Activated CD8-positive, alpha-beta T cell treated with anti-CD3 and anti-CD28 coated beads, Interleukin-2, amount 10 ng/mL, durations not matched to agents 7 days and 5 days (primary cell): ENCODE measurements around the gene KCND3. TPM values are rescaled to one million over a fixed set of nuclear protein-coding genes. Genes with fewer than 3 reads are reported as not detected.

Source experiments
- ATAC-seq: fragments of 150-1000 bp; cut with Tn5 transposase; one replicate; pipeline ENCODE4 v1.10.0; 2021; ENCODE audit warnings: moderate library complexity
- CTCF ChIA-PET: fragments of 350-600 bp; sonication (Branson Sonifier 250); formaldehyde crosslinking; loops from one replicate; lab custom pipeline; 2021; ENCODE audit warnings: antibody characterized with exemption; lab: Charles Lee
- POLR2A ChIA-PET: fragments of 350-600 bp; sonication (Branson Sonifier 250); formaldehyde crosslinking; loops from one replicate; lab custom pipeline; 2021; ENCODE audit warnings: antibody characterized with exemption; lab: Charles Lee
- DNase-seq: peaks from one replicate; pipeline ENCODE4 v3.0.0-alpha.2; 2020
- H3K27ac Mint-ChIP-seq: one replicate; pipeline ENCODE4 v1.8.0; 2021; ENCODE audit warnings: mild to moderate bottlenecking, mixed read lengths
- H3K27me3 Mint-ChIP-seq: one replicate; pipeline ENCODE4 v1.8.0; 2021; ENCODE audit warnings: low read depth, mixed read lengths
- H3K36me3 Mint-ChIP-seq: one replicate; pipeline ENCODE4 v1.8.0; 2021; ENCODE audit warnings: low read depth, mixed read lengths
- H3K4me1 Mint-ChIP-seq: one replicate; pipeline ENCODE4 v1.8.0; 2021; ENCODE audit warnings: low read depth, mixed read lengths
- H3K4me3 Mint-ChIP-seq: one replicate; pipeline ENCODE4 v1.8.0; 2021; ENCODE audit warnings: mild to moderate bottlenecking, mixed read lengths
- H3K9me3 Mint-ChIP-seq: one replicate; pipeline ENCODE4 v1.8.0; 2022; ENCODE audit warnings: mixed read lengths; ENCODE audit not compliant: insufficient read depth
- total RNA-seq, 2 experiments: library from RNA; stranded (reverse); gene quantifications; one replicate each; pipeline ENCODE4 v1.2.3, GENCODE V29; 2021

KCND3 gene
- total RNA-seq, 2 experiments from 2014 or later = not detected

DNA sequence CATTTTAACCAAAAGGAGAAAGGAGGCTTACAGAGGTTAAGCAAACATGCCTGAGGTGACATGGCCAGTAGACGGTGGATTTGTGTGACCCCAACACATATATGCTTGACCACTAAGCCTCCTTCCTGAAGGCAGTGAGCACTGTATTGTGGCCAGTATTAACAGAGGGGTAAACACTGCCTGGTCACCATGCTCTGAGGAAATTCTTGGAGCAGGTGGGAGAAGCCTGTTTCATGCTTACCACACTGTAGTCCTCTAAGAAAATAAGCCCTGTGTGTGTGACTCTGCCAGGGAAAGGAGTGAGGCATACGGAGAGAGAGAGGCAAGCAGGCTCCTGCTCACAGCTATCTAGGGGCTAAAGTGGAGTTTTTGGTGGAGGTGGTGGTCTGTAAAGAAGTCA, 102.7 kb downstream of the KCND3 start:
- Mint-ChIP-seq H3K4me3 (no peak overlapping the region), H3K4me1 (peaks cover 2% of the 10 kb centered on the region), H3K36me3 (no peaks in the 10 kb centered on the region), H3K27me3 (peaks cover 7% of the 10 kb centered on the region), H3K9me3 (no peaks in the 10 kb centered on the region), H3K27ac (no peak overlapping the region)
- ATAC-seq (no peak), DNase-seq (no peak)
- ChIA-PET CTCF (no interaction called here), POLR2A (no interaction called here)

DNA sequence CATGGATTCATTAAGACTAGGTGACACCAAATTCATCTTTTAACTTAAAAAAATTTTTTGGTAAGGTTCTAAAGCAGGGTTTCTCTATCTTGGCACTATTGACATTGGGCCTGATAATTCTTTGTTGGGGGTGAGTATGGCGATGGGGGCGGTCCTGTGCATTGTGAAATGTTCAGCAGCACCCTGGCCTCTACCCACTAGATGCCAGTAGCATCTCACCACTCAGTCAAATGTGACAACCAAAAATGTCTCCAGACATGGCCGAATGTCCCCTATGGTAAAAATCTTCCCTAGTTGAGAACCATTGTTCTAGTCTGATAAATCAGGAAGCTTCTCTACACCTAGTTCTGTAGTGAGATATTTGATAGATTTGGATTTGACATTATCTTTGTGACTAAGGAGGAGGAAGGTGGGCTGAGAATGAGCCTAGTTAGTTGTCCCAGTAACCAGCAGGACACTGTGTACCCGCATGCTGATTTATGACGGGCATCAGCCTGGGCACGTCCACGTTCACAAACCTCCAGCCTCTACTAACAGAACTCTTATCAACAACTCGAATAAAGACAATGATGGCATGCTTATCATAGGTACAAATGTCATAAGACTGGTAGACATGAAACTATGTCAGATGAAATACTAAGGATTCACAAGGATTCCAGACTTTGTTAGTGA, 104.6 kb downstream of the KCND3 start:
- Mint-ChIP-seq H3K4me1 (peaks cover 2% of the 10 kb centered on the region), H3K27ac (no peak overlapping the region), H3K9me3 (no peaks in the 10 kb centered on the region), H3K4me3 (no peak overlapping the region), H3K27me3 (peaks cover 10% of the 10 kb centered on the region), H3K36me3 (no peaks in the 10 kb centered on the region)
- CTCF ChIA-PET = no interaction called here
- POLR2A ChIA-PET = no interaction called here
- ATAC-seq (no peak), DNase-seq (no peak)

DNA sequence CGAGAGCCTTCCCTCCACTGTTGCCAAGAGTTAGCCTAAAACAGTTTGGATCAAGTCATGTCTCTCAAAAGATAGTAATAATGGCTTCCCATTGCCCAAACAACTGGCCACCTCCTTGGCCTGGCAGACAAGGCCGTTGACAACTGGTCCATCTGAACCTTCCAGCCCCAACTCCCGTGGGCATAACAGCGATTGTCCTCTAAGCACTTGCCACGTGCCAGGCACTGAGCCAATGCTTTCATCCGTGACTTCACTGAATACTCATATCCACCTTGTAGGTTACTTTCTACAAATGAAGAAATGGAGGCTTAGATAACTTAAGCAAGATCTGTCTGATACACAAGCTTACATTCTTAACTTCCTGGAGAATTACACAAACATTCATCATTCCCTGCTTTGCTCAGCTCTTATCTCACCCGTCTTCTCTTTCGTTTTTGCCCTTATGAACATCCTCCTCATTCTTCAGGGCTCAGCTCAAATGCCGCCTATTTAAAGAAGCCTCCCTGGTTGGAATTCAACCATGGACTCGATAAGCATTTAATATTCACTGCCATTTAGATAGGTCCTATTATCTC, 106.4 kb downstream of the KCND3 start:
- ChIA-PET POLR2A (no interaction called here), CTCF (no interaction called here)
- Mint-ChIP-seq H3K4me3 (no peak overlapping the region), H3K4me1 (no peaks in the 10 kb centered on the region), H3K9me3 (no peaks in the 10 kb centered on the region), H3K36me3 (no peaks in the 10 kb centered on the region), H3K27me3 (peaks cover 9% of the 10 kb centered on the region), H3K27ac (no peak overlapping the region)
- no peak for DNase-seq
- ATAC-seq = no peak

- Mint-ChIP-seq H3K27ac (no peak overlapping the region), H3K27me3 (peaks cover 8% of the 10 kb centered on the region), H3K4me1 (no peaks in the 10 kb centered on the region), H3K9me3 (no peaks in the 10 kb centered on the region), H3K36me3 (no peaks in the 10 kb centered on the region), H3K4me3 (no peak overlapping the region)
- ChIA-PET CTCF (no interaction called here), POLR2A (no interaction called here)
- ATAC-seq (no peak), DNase-seq (no peak)
Measured at GRCh38 chr1:111882559-111882958, 106.9 kb downstream of the KCND3 start.

- H3K9me3 Mint-ChIP-seq = no peaks in the 10 kb centered on the region
- no peak overlapping the region for H3K27ac Mint-ChIP-seq
- DNase-seq (no peak), ATAC-seq (no peak)
- peaks cover 8% of the 10 kb centered on the region for H3K27me3 Mint-ChIP-seq
- ChIA-PET POLR2A (no interaction called here), CTCF (no interaction called here)
- no peaks in the 10 kb centered on the region for H3K36me3 Mint-ChIP-seq
- H3K4me3 Mint-ChIP-seq = no peak overlapping the region
- no peaks in the 10 kb centered on the region for H3K4me1 Mint-ChIP-seq
Measured at GRCh38 chr1:111880881-111881837, 108.3 kb downstream of the KCND3 start.

- CTCF ChIA-PET = no interaction called here
- H3K4me1 Mint-ChIP-seq = no peaks in the 10 kb centered on the region
- H3K27me3 Mint-ChIP-seq = peaks cover 5% of the 10 kb centered on the region
- H3K4me3 Mint-ChIP-seq = no peak overlapping the region
- POLR2A ChIA-PET = no interaction called here
- DNase-seq (no peak), ATAC-seq (no peak)
- H3K9me3 Mint-ChIP-seq = no peaks in the 10 kb centered on the region
- no peak overlapping the region for H3K27ac Mint-ChIP-seq
- H3K36me3 Mint-ChIP-seq = no peaks in the 10 kb centered on the region
Measured at GRCh38 chr1:111879081-111879480, 110.4 kb downstream of the KCND3 start.

- Mint-ChIP-seq H3K27ac (no peak overlapping the region), H3K36me3 (no peaks in the 10 kb centered on the region), H3K27me3 (peaks cover 7% of the 10 kb centered on the region), H3K4me1 (no peaks in the 10 kb centered on the region), H3K4me3 (no peak overlapping the region), H3K9me3 (no peaks in the 10 kb centered on the region)
- POLR2A ChIA-PET = no interaction called here
- ATAC-seq = no peak
- CTCF ChIA-PET = no interaction called here
- no peak for DNase-seq
Measured at GRCh38 chr1:111878649-111879048, 110.8 kb downstream of the KCND3 start.

DNA sequence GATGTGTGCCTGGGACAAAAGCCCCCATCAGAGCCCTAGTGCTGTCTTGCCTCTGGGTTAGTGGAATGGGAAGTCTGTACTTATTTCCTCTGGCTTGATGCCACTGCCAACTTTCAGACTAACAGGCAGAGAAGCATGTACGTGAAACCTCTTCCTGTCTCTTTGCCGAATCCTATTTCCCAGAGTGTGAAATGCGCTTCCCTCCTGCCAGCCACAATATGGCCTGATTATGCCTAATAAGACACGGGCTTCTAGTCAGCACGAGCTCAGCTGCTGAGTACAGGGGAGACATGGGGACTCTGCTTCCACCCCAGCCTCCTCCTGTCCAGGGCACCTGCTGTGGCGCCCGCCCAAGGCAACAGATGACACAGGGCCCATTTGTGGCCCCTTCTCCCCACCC, 111.4 kb downstream of the KCND3 start:
- CTCF ChIA-PET = no interaction called here
- Mint-ChIP-seq H3K27ac (no peak overlapping the region), H3K9me3 (no peaks in the 10 kb centered on the region), H3K4me1 (no peaks in the 10 kb centered on the region), H3K4me3 (no peak overlapping the region), H3K27me3 (peaks cover 8% of the 10 kb centered on the region), H3K36me3 (no peaks in the 10 kb centered on the region)
- DNase-seq = no peak
- POLR2A ChIA-PET = no interaction called here
- no peak for ATAC-seq

DNA sequence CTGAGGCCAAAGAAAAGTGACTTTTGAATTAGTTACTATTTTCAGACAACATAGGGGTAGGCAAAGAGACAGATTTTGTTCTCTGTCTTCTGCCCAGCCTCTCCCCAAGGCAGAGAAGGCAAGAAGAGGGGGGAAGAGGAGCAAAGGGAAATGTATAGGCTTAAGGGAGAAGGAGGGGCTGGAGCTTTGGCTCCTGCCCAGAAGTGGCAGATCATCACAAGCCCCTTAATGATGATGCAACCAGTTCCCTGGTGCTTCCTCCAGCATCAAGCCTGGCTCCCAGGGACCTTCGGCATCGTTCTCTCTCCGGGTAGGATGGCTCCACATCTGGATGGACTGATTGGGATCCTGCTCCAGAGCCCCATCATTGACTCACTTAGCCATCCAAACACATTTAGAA, 112.8 kb downstream of the KCND3 start:
- no peak for DNase-seq
- H3K27me3 Mint-ChIP-seq = peaks cover 8% of the 10 kb centered on the region
- H3K4me1 Mint-ChIP-seq = no peaks in the 10 kb centered on the region
- no peaks in the 10 kb centered on the region for H3K36me3 Mint-ChIP-seq
- POLR2A ChIA-PET = no interaction called here
- no peak for ATAC-seq
- no peak overlapping the region for H3K4me3 Mint-ChIP-seq
- CTCF ChIA-PET = no interaction called here
- H3K27ac Mint-ChIP-seq = no peak overlapping the region
- no peaks in the 10 kb centered on the region for H3K9me3 Mint-ChIP-seq

DNA sequence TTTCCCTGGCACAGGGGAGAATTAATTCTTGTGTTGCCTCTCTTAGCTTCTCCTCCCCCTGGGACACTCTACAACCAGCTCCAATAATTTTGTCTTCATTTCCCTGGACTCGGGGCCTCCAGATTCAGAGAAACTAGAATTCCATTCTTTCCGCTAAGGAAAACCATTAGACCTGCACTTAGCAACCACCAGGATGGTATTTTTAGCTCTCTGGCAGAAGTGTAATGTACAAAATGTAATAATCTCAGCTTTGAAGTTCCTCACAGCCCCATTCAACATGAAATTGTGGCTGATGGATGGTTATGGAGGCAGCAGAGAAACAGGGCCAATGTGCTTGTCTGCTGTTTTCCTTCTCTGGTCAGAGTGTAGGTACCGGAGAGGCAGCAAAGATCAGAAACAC, 113.8 kb downstream of the KCND3 start:
- no peaks in the 10 kb centered on the region for H3K36me3 Mint-ChIP-seq
- H3K4me3 Mint-ChIP-seq = no peak overlapping the region
- POLR2A ChIA-PET = no interaction called here
- DNase-seq (no peak), ATAC-seq (no peak)
- CTCF ChIA-PET = no interaction called here
- no peak overlapping the region for H3K27ac Mint-ChIP-seq
- H3K4me1 Mint-ChIP-seq = no peaks in the 10 kb centered on the region
- H3K27me3 Mint-ChIP-seq = peaks cover 5% of the 10 kb centered on the region
- H3K9me3 Mint-ChIP-seq = no peaks in the 10 kb centered on the region

GRCh38 chr1:111873460-111874030, 115.9 kb downstream of the KCND3 start:
- H3K4me3 Mint-ChIP-seq = no peak overlapping the region
- H3K27ac Mint-ChIP-seq = no peak overlapping the region
- DNase-seq = no peak
- no peaks in the 10 kb centered on the region for H3K4me1 Mint-ChIP-seq
- ChIA-PET CTCF (no interaction called here), POLR2A (no interaction called here)
- H3K27me3 Mint-ChIP-seq = peaks cover 5% of the 10 kb centered on the region
- H3K36me3 Mint-ChIP-seq = no peaks in the 10 kb centered on the region
- ATAC-seq = no peak
- no peaks in the 10 kb centered on the region for H3K9me3 Mint-ChIP-seq

DNA sequence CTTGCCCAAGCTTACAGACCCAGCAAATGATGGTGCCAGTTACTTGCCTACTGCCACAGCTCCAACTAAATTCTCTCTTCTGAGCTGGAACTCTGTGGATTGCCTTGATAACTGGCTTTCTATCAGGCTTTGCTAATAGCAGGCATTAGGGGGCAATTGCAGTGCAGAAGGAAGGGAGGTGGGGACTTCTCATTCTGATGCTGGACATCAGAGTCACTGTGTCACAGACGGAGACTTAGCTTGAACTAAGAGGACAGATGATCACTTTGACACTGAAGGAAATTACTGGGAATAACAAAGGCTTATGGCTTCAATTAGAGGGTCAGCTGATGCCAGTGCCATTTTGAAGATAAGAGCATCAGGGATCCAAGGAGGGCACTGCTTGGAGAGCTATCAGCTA, 119.3 kb downstream of the KCND3 start:
- Mint-ChIP-seq H3K36me3 (no peaks in the 10 kb centered on the region), H3K4me3 (no peak overlapping the region), H3K9me3 (no peaks in the 10 kb centered on the region), H3K4me1 (no peaks in the 10 kb centered on the region), H3K27ac (no peak overlapping the region), H3K27me3 (peaks cover 3% of the 10 kb centered on the region)
- ATAC-seq (no peak), DNase-seq (no peak)
- CTCF ChIA-PET = no interaction called here
- POLR2A ChIA-PET = no interaction called here
